Left renal pelvis (tissue), 4 donors: Measurements from ENCODE around the gene RHOG. TPM values are rescaled to one million over a fixed set of nuclear protein-coding genes. Genes with fewer than 3 reads are reported as not detected.
"Not testable (repeated sequence)": the region's sequence is repeated elsewhere in the genome, so short reads cannot be mapped to it uniquely, and the experiment has no call there.

ENCODE experiments used
- DNase-seq, 4 donors: peaks; one replicate each; pipeline ENCODE4 v3.0.0-alpha.2; 2013; ENCODE audit warnings: low read depth in 4 of 4, low spot score in 3 of 4
- polyA plus RNA-seq, 4 donors: library from polyadenylated mRNA; unstranded; fragments of 120-200 nt; gene quantifications; one replicate each; pipeline ENCODE4 v1.2.1, GENCODE V29; 2013; ENCODE audit not compliant: insufficient read length in 4 of 4

The RHOG gene
- 10 to 100 TPM; 22.0 to 30.5 (median 25.8) TPM for polyA plus RNA-seq

- peak in 2 of 4 donors; percentile 50 to 54 for DNase-seq
These were observed at the start of gene RHOG for GRCh38 chr11:3840870-3841425. TSS of gene RHOG (minus strand) at chr11:3840959. CDS start at chr11:3828138, 12,821 bp downstream.

- DNase-seq = no peak
These were observed 49.3 kb upstream of the RHOG start for GRCh38 chr11:3890014-3890413.

GRCh38 chr11:3888876-3889275 is 48.1 kb upstream of the RHOG start:
- DNase-seq = no peak

- no peak for DNase-seq
These were observed 46.2 kb upstream of the RHOG start for GRCh38 chr11:3886985-3887384.

GRCh38 chr11:3885855-3886254 is 45.1 kb upstream of the RHOG start:
- DNase-seq = no peak

- DNase-seq = no peak
These were observed 41.9 kb upstream of the RHOG start for GRCh38 chr11:3882655-3883054.

GRCh38 chr11:3880724-3881123 is 40.0 kb upstream of the RHOG start:
- DNase-seq = no peak

- no peak for DNase-seq
These were observed 39.3 kb upstream of the RHOG start for GRCh38 chr11:3879967-3880542.

- DNase-seq = no peak
These were observed 38.6 kb upstream of the RHOG start for GRCh38 chr11:3879216-3879966.

GRCh38 chr11:3878258-3878584 is 37.5 kb upstream of the RHOG start:
- no peak for DNase-seq

GRCh38 chr11:3877364-3878257 is 36.9 kb upstream of the RHOG start:
- no peak for DNase-seq

- no peak for DNase-seq
These were observed 35.9 kb upstream of the RHOG start for GRCh38 chr11:3876613-3877012.

- no peak for DNase-seq
These were observed 33.1 kb upstream of the RHOG start for GRCh38 chr11:3873712-3874349.

- DNase-seq = no peak
These were observed 26.7 kb upstream of the RHOG start for GRCh38 chr11:3867209-3868091.

GRCh38 chr11:3866836-3867208 is 26.1 kb upstream of the RHOG start:
- DNase-seq = no peak

GRCh38 chr11:3866206-3866605 is 25.4 kb upstream of the RHOG start:
- DNase-seq = no peak

GRCh38 chr11:3865388-3866193 is 24.8 kb upstream of the RHOG start:
- no peak for DNase-seq

- no peak for DNase-seq
These were observed 20.9 kb upstream of the RHOG start for GRCh38 chr11:3861683-3862082.

- DNase-seq = not testable (repeated sequence)
These were observed 20.2 kb upstream of the RHOG start for GRCh38 chr11:3860898-3861393.
